GM19438 (cell line): ENCODE results near the gene SH2D1A.

Source experiments
- ATAC-seq: cut with Tn5 transposase; IDR thresholded peaks from one replicate; pipeline ENCODE4 v1.9.1; 2021; ENCODE audit warnings: low read depth; ENCODE audit not compliant: unreplicated experiment

Gene SH2D1A

GRCh38 chrX:124415115-124415800 lies 68.9 kb downstream of the SH2D1A start:
- ATAC-seq: no peak

DNA sequence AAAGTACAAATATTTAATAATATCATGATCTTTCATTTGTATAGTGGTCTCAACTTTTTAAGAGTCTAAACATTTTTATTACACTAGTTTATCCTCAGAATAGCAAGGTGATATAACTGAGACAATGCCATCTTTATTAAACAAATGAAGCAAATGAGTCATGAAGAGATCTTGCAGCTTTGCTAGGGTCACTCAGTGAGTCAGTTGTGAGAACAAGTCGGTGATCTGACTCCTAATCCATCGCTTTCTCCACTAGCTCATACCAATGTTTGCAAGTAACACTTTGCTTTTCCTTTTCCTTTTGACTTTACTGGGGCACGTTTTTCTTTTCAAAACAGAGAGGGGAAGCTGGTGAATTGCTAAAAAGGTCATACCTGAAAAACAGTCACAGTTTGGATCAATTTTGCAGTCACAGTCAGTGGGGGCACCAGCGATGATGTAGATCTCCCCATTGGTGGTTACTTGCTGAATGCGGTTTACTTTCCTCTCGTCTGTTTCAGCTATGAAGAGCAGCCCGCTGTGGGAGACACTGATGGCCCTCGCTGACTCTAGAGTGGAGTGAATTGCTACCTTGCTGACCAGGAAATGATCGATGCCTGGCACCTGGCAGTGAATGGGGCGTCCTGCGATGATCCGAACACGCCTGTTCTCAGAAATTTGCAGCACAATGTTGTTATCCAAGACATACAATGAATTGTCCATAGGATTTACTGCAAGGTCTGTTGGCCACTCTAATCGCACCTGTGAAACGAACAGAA lies 75.7 kb downstream of the SH2D1A start:
- ATAC-seq: no peak
